Dermis lymphatic vessel endothelial cell (primary cell): ENCODE data around the gene CHST12. TPM values are rescaled to one million over a fixed set of nuclear protein-coding genes. Genes with fewer than 3 reads are reported as not detected.

Experiments used
- total RNA-seq: library from RNA; depleted of rRNA; stranded (reverse); fragments of >200 nt; gene quantifications from 2 replicates; pipeline ENCODE4 v1.2.1, GENCODE V29; 2014

The CHST12 gene
- 7.5 and 7.9 TPM in 2 replicates for total RNA-seq

DNA sequence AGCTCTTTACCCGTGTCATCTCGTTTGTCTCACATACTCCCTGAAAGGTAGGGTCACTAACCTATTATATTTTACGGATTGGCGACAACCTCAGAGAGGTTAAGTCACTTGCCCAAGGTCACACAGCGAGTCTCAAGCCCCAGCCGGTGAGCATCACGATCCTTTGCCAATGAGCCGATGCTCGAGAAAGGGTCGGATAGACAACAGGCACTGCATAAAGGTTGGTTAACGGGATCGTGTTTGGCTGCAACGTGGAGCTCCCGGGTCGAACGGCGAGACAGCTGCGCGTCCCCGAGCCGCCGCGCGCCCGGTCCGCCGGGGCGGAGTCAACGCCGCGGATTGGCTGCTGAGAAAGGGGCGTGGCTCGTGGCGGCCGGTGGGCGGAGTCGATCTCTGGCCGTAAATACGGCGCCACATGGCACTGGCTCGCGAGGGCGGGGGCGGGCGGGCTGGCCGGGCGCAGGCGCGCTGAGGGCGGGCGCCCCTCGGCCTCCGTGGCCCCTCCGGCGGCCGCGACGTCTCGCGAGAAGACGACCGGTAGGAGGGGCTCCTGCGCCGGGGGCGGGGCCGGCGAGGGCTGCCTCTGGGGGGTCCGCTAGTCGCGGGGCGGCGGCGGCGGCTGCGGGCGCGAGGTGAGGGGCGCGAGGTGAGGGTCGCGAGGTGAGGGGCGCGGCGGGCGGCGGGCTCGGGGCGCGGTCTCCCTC, at the start of gene CHST12:
CHST12 (plus strand) TSS at position 598 of the 704 bp plus-strand sequence. CDS start 29,029 bp downstream, outside the sequence.

DNA sequence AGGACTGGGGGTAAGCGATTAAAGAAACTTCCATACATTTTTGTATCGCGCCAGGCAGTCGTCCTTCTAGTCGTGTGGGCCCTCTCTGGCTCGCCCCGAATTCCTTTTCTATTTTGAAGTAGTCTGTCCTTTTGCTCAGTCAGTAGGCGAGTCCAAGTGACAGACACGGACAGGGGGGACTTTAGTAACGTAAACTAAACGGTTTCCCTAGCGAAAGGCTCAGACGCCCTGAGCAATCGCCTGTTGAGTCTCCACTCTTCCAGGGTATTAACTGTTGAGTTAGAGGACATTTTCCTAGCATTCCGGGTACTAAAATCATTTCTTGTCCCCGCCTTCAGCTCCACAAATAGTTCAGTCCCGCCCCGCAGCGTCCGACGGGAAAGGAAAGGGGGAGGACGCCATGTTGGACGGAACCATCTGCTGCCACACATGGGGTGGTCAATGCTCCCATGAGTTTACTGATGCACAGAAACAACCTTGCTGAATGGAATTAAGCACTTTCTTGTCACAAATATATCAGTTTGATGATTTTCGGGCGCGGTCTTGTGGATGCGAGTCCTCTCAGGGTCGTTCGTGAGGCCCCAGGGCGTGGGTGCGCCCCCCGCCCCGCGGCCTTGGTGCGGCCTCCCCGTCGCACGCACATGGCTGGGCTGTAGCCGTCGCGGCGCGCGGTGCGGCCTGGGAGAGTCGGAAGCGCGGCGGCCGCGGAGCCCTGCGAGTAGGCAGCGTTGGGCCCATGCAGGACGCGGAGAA, 49.0 kb upstream of the CHST12 start, which contains the start of gene EIF3B:
EIF3B (plus strand) TSS at position 642 of the 753 bp plus-strand sequence; CDS start at position 737, 95 bp downstream.

DNA sequence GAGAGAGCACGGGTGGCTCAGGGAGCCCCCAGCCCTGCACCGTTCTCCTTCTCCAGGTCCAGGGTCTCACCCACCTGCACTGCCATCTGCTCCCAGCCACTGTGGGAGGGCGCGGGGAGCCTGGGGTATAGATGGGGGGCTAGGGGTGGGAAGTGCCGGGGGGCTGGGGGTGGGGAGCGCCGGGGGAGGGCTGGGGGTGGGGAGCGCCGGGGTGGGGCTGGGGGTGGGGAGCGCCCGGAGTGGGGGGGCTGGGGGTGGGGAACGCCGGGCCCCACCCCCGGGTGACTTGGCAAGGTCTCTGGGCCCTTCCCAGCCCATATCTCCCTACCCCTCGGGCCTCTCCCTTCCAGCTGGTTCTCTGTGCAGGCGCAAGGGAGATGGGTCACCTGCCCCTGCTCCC, 72.9 kb downstream of the CHST12 start, which contains the start of gene GRIFIN:
GRIFIN (minus strand) TSS at position 101 of the 400 bp plus-strand sequence; CDS start at position 86, 15 bp downstream.

Other genes starting within 250 kb of the CHST12 start
- gene MAD1L1, start 170.7 kb upstream of the CHST12 start, total RNA-seq = 30.4 and 41.6 TPM in 2 replicates
- 11.5 and 13.6 TPM in 2 replicates for gene MRM2, start 161.4 kb upstream of the CHST12 start, total RNA-seq
- gene NUDT1, start 161.4 kb upstream of the CHST12 start, total RNA-seq = 5.3 TPM in 2 replicates
- 6.1 and 6.3 TPM in 2 replicates for gene SNX8, start 89.2 kb upstream of the CHST12 start, total RNA-seq
- gene EIF3B, start 48.8 kb upstream of the CHST12 start, total RNA-seq = 143 and 175 TPM in 2 replicates
- not detected in 2 replicates for gene GRIFIN, start 72.8 kb downstream of the CHST12 start, total RNA-seq
- gene LFNG, start 116.2 kb downstream of the CHST12 start, total RNA-seq = 10.5 and 46.1 TPM in 2 replicates
- gene BRAT1, start 151.9 kb downstream of the CHST12 start, total RNA-seq = 15.8 and 19.8 TPM in 2 replicates
- 6.8 and 11.4 TPM in 2 replicates for gene IQCE, start 155.4 kb downstream of the CHST12 start, total RNA-seq
- 26.9 TPM in 2 replicates for gene TTYH3, start 228.4 kb downstream of the CHST12 start, total RNA-seq